NK-92 treated with Interleukin-12 subunit alpha and Interleukin-12 subunit beta, amount 100 ng/mL, for 24 hours (cell line): ENCODE measurements around the gene FOXO3.

Experiments
- DNase-seq: peaks from one replicate; lab custom pipeline; 2025; lab: John Stamatoyannopoulos, UW

The FOXO3 gene

GRCh38 chr6:108714766-108715414, 154.2 kb downstream of the FOXO3 start:
- no peak for DNase-seq

GRCh38 chr6:108715832-108716231, 155.1 kb downstream of the FOXO3 start:
- DNase-seq = no peak

- no peak for DNase-seq
These were observed 156.4 kb downstream of the FOXO3 start for GRCh38 chr6:108716801-108717791.

- no peak for DNase-seq
These were observed 158.8 kb downstream of the FOXO3 start for GRCh38 chr6:108719477-108719876.

GRCh38 chr6:108720827-108721226, 160.1 kb downstream of the FOXO3 start:
- DNase-seq = no peak

- no peak for DNase-seq
These were observed 160.6 kb downstream of the FOXO3 start for GRCh38 chr6:108721286-108721685.

- no peak for DNase-seq
These were observed 162.9 kb downstream of the FOXO3 start for GRCh38 chr6:108723594-108723993.

- DNase-seq = no peak
These were observed 166.1 kb downstream of the FOXO3 start for GRCh38 chr6:108726726-108727339.

GRCh38 chr6:108727966-108728730, 167.4 kb downstream of the FOXO3 start:
- DNase-seq = no peak

GRCh38 chr6:108728826-108729225, 168.1 kb downstream of the FOXO3 start:
- no peak for DNase-seq

- no peak for DNase-seq
These were observed 170.2 kb downstream of the FOXO3 start for GRCh38 chr6:108730635-108731515.

- no peak for DNase-seq
These were observed 171.6 kb downstream of the FOXO3 start for GRCh38 chr6:108732091-108732870.

- DNase-seq = no peak
These were observed 172.3 kb downstream of the FOXO3 start for GRCh38 chr6:108733051-108733450.

- no peak for DNase-seq
These were observed 173.1 kb downstream of the FOXO3 start for GRCh38 chr6:108733706-108734265.
